B cell (primary cell): ENCODE data around the gene FXYD3. TPM values are rescaled to one million over a fixed set of nuclear protein-coding genes. Genes with fewer than 3 reads are reported as not detected.

Source experiments
- ATAC-seq: fragments of 200-7000 bp; cut with Tn5 transposase; one replicate; pipeline ENCODE4 v1.10.0; 2021; ENCODE audit warnings: low read depth, mild to moderate bottlenecking, moderate number of reproducible peaks, moderate library complexity
- CTCF ChIA-PET: fragments of 350-600 bp; sonication (Branson Sonifier 250); formaldehyde crosslinking; loops from one replicate; lab custom pipeline; 2021; ENCODE audit warnings: antibody characterized with exemption, inconsistent platforms; lab: Charles Lee
- POLR2A ChIA-PET: fragments of 350-600 bp; sonication (Branson Sonifier 250); formaldehyde crosslinking; loops from one replicate; lab custom pipeline; 2021; ENCODE audit warnings: antibody characterized with exemption; lab: Charles Lee
- DNase-seq: peaks from one replicate; pipeline ENCODE4 v3.0.0; 2013
- H2AFZ ChIP-seq: 2 replicates; pipeline ENCODE4 v1.6.1; 2012; ENCODE audit warnings: mild to moderate bottlenecking, low read depth, low read length; ENCODE audit not compliant: insufficient read depth, poor library complexity, severe bottlenecking
- H3K27ac ChIP-seq, 2 donors: 1 replicate in 1 of 2; 2 replicates in 1 of 2; pipeline ENCODE4 v1.5.1; 2012 to 2013; ENCODE audit warnings: low read length in 2 of 2, mild to moderate bottlenecking in 2 of 2, moderate library complexity in 1 of 2
- H3K27me3 ChIP-seq, 4 experiments: fragments of 200-600 bp in 1 of 4; sonication (generic) in 1 of 4; replicated peaks in 1 of 4; 1 replicate in 2 of 4; 2 replicates in 2 of 4; pipeline versions ENCODE4 v1.6.1 to v1.7.0; 2013 to 2016; ENCODE audit warnings: low read length in 3 of 4, mild to moderate bottlenecking in 2 of 4, mixed read lengths in 1 of 4, moderate library complexity in 1 of 4; ENCODE audit not compliant: insufficient read depth in 4 of 4, control insufficient read depth in 3 of 4; ENCODE audit errors: control extremely low read depth in 1 of 4
- H3K36me3 ChIP-seq, 2 experiments: replicated peaks in 1 of 2; 1 replicate in 1 of 2; 2 replicates in 1 of 2; pipeline versions ENCODE4 v1.6.1 to v1.7.1; 2013; ENCODE audit warnings: low read length in 1 of 2; ENCODE audit not compliant: insufficient read depth in 2 of 2, control insufficient read depth in 1 of 2; ENCODE audit errors: control extremely low read depth in 1 of 2, extremely low read depth in 1 of 2
- H3K4me1 ChIP-seq, 2 donors: fragments of 200-600 bp in 1 of 2; sonication (generic) in 1 of 2; 1 replicate in 1 of 2; 2 replicates in 1 of 2; pipeline versions ENCODE4 v1.5.1 to v1.6.1; 2013 to 2017; ENCODE audit warnings: low read length in 2 of 2; ENCODE audit not compliant: control insufficient read depth in 2 of 2, insufficient read depth in 2 of 2
- H3K4me2 ChIP-seq: replicated peaks from 2 replicates; pipeline ENCODE3; 2012; ENCODE audit warnings: mild to moderate bottlenecking, low read depth, low read length; ENCODE audit not compliant: poor library complexity, severe bottlenecking
- H3K4me3 ChIP-seq, 5 experiments: fragments of 200-600 bp in 1 of 5; sonication (generic) in 1 of 5; 1 replicate in 3 of 5; 2 replicates in 2 of 5; pipeline versions ENCODE4 v1.5.1 to v1.7.0; 2011 to 2016; ENCODE audit warnings: low read length in 4 of 5, mild to moderate bottlenecking in 4 of 5, low read depth in 2 of 5, control low read depth in 1 of 5, moderate library complexity in 1 of 5; ENCODE audit not compliant: insufficient read depth in 1 of 5; ENCODE audit errors: control extremely low read depth in 1 of 5, extremely low read depth in 1 of 5
- H3K79me2 ChIP-seq: fragments of 200-600 bp; sonication (generic); one replicate; pipeline ENCODE4 v1.6.0; 2016; ENCODE audit warnings: low read length; ENCODE audit not compliant: control insufficient read depth, insufficient read depth
- H3K9ac ChIP-seq: fragments of 200-600 bp; sonication (generic); 2 replicates; pipeline ENCODE4 v1.6.1; 2017; ENCODE audit warnings: mild to moderate bottlenecking, low read length, moderate library complexity
- H3K9me3 ChIP-seq, 3 donors: one replicate each; pipeline versions ENCODE4 v1.6.1 to v1.7.1; 2013; ENCODE audit warnings: low read length in 2 of 3; ENCODE audit not compliant: control insufficient read depth in 2 of 3, insufficient read depth in 1 of 3; ENCODE audit errors: control extremely low read depth in 1 of 3
- H4K20me1 ChIP-seq: 2 replicates; pipeline ENCODE4 v1.6.0; 2012; ENCODE audit warnings: mild to moderate bottlenecking, low read length; ENCODE audit not compliant: insufficient read depth, control insufficient read depth, poor library complexity, severe bottlenecking
- H3K27ac Mint-ChIP-seq: one replicate; pipeline ENCODE4 v1.8.0; 2021; ENCODE audit warnings: mixed read lengths
- H3K27me3 Mint-ChIP-seq: one replicate; pipeline ENCODE4 v1.8.0; 2021; ENCODE audit warnings: mixed read lengths
- H3K4me1 Mint-ChIP-seq: one replicate; pipeline ENCODE4 v1.8.0; 2021; ENCODE audit warnings: mixed read lengths
- H3K4me3 Mint-ChIP-seq: one replicate; pipeline ENCODE4 v1.8.0; 2021; ENCODE audit warnings: mixed read lengths
- H3K9me3 Mint-ChIP-seq: one replicate; pipeline ENCODE4 v1.8.0; 2022; ENCODE audit warnings: mixed read lengths; ENCODE audit not compliant: insufficient read depth
- EZH2 ChIP-seq: IDR thresholded peaks from 2 replicates; pipeline ENCODE4 v1.6.1; 2012; ENCODE audit warnings: borderline replicate concordance, low read depth, mild to moderate bottlenecking, moderate library complexity, low read length; ENCODE audit not compliant: insufficient read depth, poor library complexity, severe bottlenecking
- WGBS: methylation state at CpG from one replicate; pipeline ENCODE4 v1.1.5; 2013; ENCODE audit warnings: missing lambda C conversion rate; ENCODE audit not compliant: insufficient coverage; 5-methylcytosine and 5-hydroxymethylcytosine counted together
- intact Hi-C: fragments of 100-400 bp; cut with micrococcal nuclease; formaldehyde crosslinking; loops from one replicate; pipeline ENCODE4 v1.10.0; 2022
- polyA plus RNA-seq: library from polyadenylated mRNA; depleted of rRNA; stranded (reverse); fragments of >200 nt; gene quantifications from 2 replicates; pipeline ENCODE4 v1.2.3, GENCODE V29; 2012
- total RNA-seq, 2 donors: library from RNA; stranded (reverse); fragments of 120-200 nt in 1 of 2; gene quantifications; 1 replicate in 1 of 2; 2 replicates in 1 of 2; pipeline versions ENCODE4 v1.2.3 to v1.2.4, GENCODE V29; 2013 to 2022
- TF ChIP-seq, protein P1 (sequence below): fragments of 200-600 bp; IDR thresholded peaks from one replicate; pipeline ENCODE4 v1.8.0; 2022; ENCODE audit warnings: antibody characterized with exemption, mild to moderate bottlenecking

FXYD3 gene
- total and polyA plus RNA-seq, 2 donors (not counting 1 experiment from before 2014, with no cell fraction given) = not detected

DNA sequence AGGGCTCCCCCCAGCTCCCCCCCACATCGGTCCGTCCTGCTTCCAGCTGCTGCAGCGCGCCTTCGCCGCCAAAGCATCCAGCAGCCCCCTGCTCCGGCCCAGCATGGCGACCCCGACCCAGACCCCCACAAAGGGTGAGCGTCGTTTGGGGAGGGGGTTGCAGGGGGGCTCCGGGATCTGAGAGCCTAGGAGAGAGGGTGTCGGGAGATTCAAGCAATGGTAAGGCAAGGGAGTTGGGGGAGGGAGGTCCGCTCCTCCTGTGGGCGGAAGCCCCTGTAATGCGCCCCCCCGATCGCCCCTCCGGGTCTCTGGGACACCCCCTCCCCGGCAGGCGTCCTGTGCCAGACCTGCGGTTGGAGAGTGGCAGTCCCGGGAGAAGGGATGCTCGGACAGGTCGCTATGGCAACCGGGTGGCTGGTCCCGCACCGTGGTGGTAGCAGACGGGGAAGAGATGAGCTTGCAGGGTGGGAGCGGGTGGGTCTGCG, 27.6 kb downstream of the FXYD3 start, which contains the start of gene FXYD7:
Gene FXYD7 (plus strand): TSS at position 25 of the 485 bp plus-strand sequence. CDS start 79 bp downstream, at position 104.
- Mint-ChIP-seq H3K4me3 (peak within 1 kb of the TSS; percentile 92), H3K27ac (peak within 1 kb of the TSS; percentile 88), H3K9me3 (no peaks in the 10 kb centered on the region), H3K4me1 (peaks cover 32% of the 10 kb centered on the region), H3K27me3 (peaks cover 9% of the 10 kb centered on the region)
- ChIA-PET CTCF (interaction anchor here (0.6 to 7.0 kb wide), 13 partner anchors 9 to 210 kb away, joined by 3 to 77 read pairs (median 5); partner anchors contain the start of genes FXYD5 and USF2), POLR2A (interaction anchor here (0.6 to 1.1 kb wide), 9 partner anchors 8 to 185 kb away, joined by 3 to 5 read pairs (median 3); no protein-coding TSS in a partner anchor)
- Histone ChIP-seq H3K27ac (no peak within 1 kb of the TSS), H3K9ac (peak within 1 kb of the TSS; percentile 65), H3K4me2 (peak within 1 kb of the TSS; percentile 96), H3K27me3 (peaks cover 0 to 13% (median 3%) of the 10 kb centered on the region in 4 experiments), H3K4me3 (peak within 1 kb of the TSS in 4 of 5 experiments; percentile 38 to 58 (median 46)), H4K20me1 (no peaks in the 10 kb centered on the region), H3K9me3 (no peaks in the 10 kb centered on the region), H2AFZ (peak within 1 kb of the TSS; percentile 58), H3K4me1 (peaks cover 25 to 37% of the 10 kb centered on the region in 2 donors), H3K36me3 (no peaks in the 10 kb centered on the region), H3K79me2 (no peaks in the 10 kb centered on the region)
- no peak for DNase-seq
- TF ChIP-seq EZH2 = no peak
- TF ChIP-seq, protein P1, sequence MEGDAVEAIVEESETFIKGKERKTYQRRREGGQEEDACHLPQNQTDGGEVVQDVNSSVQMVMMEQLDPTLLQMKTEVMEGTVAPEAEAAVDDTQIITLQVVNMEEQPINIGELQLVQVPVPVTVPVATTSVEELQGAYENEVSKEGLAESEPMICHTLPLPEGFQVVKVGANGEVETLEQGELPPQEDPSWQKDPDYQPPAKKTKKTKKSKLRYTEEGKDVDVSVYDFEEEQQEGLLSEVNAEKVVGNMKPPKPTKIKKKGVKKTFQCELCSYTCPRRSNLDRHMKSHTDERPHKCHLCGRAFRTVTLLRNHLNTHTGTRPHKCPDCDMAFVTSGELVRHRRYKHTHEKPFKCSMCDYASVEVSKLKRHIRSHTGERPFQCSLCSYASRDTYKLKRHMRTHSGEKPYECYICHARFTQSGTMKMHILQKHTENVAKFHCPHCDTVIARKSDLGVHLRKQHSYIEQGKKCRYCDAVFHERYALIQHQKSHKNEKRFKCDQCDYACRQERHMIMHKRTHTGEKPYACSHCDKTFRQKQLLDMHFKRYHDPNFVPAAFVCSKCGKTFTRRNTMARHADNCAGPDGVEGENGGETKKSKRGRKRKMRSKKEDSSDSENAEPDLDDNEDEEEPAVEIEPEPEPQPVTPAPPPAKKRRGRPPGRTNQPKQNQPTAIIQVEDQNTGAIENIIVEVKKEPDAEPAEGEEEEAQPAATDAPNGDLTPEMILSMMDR = peak; percentile 57
- no peak for ATAC-seq
- WGBS = 4% methylated on average over 17 of the region's 31 CpGs
- intact Hi-C loops = loop anchor here (1.0 to 10.0 kb wide), 3 partner anchors 10 to 352 kb away; partner anchors contain the start of genes CD22 and KRTDAP

GRCh38 chr19:35143818-35144217, 28.2 kb downstream of the FXYD3 start:
- H3K4me1 ChIP-seq = peaks cover 25 to 37% of the 10 kb centered on the region in 2 donors
- no peaks in the 10 kb centered on the region for H3K79me2 ChIP-seq
- CTCF ChIA-PET = interaction anchor here (0.6 to 7.0 kb wide), 8 partner anchors 8 to 180 kb away, joined by 3 to 77 read pairs (median 3); partner anchors contain the start of genes FXYD5 and USF2
- H3K9me3 Mint-ChIP-seq = no peaks in the 10 kb centered on the region
- DNase-seq (no peak), ATAC-seq (no peak)
- TF ChIP-seq EZH2 = no peak
- TF ChIP-seq, protein P1 = no peak
- POLR2A ChIA-PET = interaction anchor here (0.6 kb wide), 1 partner anchor 184 kb away, joined by 3 read pairs; no protein-coding TSS in a partner anchor
- no peaks in the 10 kb centered on the region for H3K9me3 ChIP-seq
- no peak overlapping the region for H2AFZ ChIP-seq
- H3K36me3 ChIP-seq = no peaks in the 10 kb centered on the region
- peaks cover 32% of the 10 kb centered on the region for H3K4me1 Mint-ChIP-seq
- no peaks in the 10 kb centered on the region for H4K20me1 ChIP-seq
- peaks cover 9% of the 10 kb centered on the region for H3K27me3 Mint-ChIP-seq
- H3K27ac ChIP-seq = no peak overlapping the region
- no peak overlapping the region for H3K9ac ChIP-seq
- H3K4me3 Mint-ChIP-seq = peak overlapping the region; percentile 62
- WGBS = 68% methylated on average over 3 of the region's 3 CpGs
- H3K27me3 ChIP-seq = peaks cover 0 to 13% (median 3%) of the 10 kb centered on the region in 4 experiments
- no peak overlapping the region for H3K27ac Mint-ChIP-seq
- intact Hi-C loops = loop anchor here (1.0 to 10.0 kb wide), 3 partner anchors 9 to 351 kb away; partner anchors contain the start of genes CD22 and KRTDAP
- H3K4me2 ChIP-seq = peak overlapping the region; percentile 96
- H3K4me3 ChIP-seq = no peak overlapping the region
